Hematopoietic multipotent progenitor cell treated with erythropoietin and hydrocortisone succinate and interleukin-3 and kit ligand, for 6 days (in vitro differentiated cells): ENCODE results near the gene TSPAN31.

ENCODE experiments used
- DNase-seq: peaks from one replicate; pipeline ENCODE4 v3.0.0-alpha.2; 2015

The TSPAN31 gene

GRCh38 chr12:57797933-57798332 lies 53.1 kb downstream of the TSPAN31 start:
- DNase-seq: no peak
